Psoas muscle (tissue), 8 donors: ENCODE results near the gene SCNN1A. TPM values are rescaled to one million over a fixed set of nuclear protein-coding genes. Genes with fewer than 3 reads are reported as not detected.

Source experiments
- ATAC-seq, 4 donors: fragments of 200-7000 bp; cut with Tn5 transposase; one replicate each; pipeline ENCODE4 v1.9.1; 2020; ENCODE audit warnings: moderate library complexity in 3 of 4, mild to moderate bottlenecking in 2 of 4
- DNase-seq, 2 donors: peaks; one replicate each; pipeline ENCODE4 v3.0.0-alpha.2; 2020
- H3K27ac ChIP-seq: fragments of 200-600 bp; one replicate; pipeline ENCODE4 v1.8.0; 2022
- H3K27me3 ChIP-seq, 3 donors: fragments of 200-600 bp in 1 of 3; one replicate each; pipeline versions ENCODE4 v1.6.1 to v1.8.0; 2013 to 2022; ENCODE audit warnings: low read length in 2 of 3, mild to moderate bottlenecking in 2 of 3, moderate library complexity in 1 of 3; ENCODE audit not compliant: insufficient read depth in 3 of 3
- H3K36me3 ChIP-seq, 2 donors: fragments of 200-600 bp in 1 of 2; one replicate each; pipeline versions ENCODE4 v1.6.1 to v1.8.0; 2013 to 2022; ENCODE audit warnings: low read depth in 1 of 2, mild to moderate bottlenecking in 1 of 2, moderate library complexity in 1 of 2; ENCODE audit not compliant: insufficient read depth in 1 of 2
- H3K4me1 ChIP-seq: fragments of 200-600 bp; one replicate; pipeline ENCODE4 v1.8.0; 2022
- H3K4me3 ChIP-seq: fragments of 200-600 bp; one replicate; pipeline ENCODE4 v1.8.0; 2022; ENCODE audit warnings: mild to moderate bottlenecking
- H3K9me3 ChIP-seq: fragments of 200-600 bp; one replicate; pipeline ENCODE4 v1.8.0; 2022
- CTCF ChIP-seq: fragments of 200-600 bp; IDR thresholded peaks from one replicate; pipeline ENCODE4 v1.8.0; 2022; ENCODE audit warnings: antibody characterized with exemption
- WGBS, 3 donors: extraction: QIAGEN DNeasy Blood & Tissue Kit; methylation state at CpG; one replicate each; pipeline versions ENCODE4 v1.1.6 to v1.1.7; 2013; 5-methylcytosine and 5-hydroxymethylcytosine counted together
- intact Hi-C, 2 donors: fragments of 100-400 bp; cut with DNase I; formaldehyde crosslinking; loops; one replicate each; pipeline versions ENCODE4 v1.11.0 to v1.14.2; 2022
- polyA plus RNA-seq, 3 donors: library from polyadenylated mRNA; stranded (reverse); fragments of 200-250 nt; gene quantifications; one replicate each; pipeline ENCODE4 v1.2.3, GENCODE V29; 2013
- total RNA-seq, 4 donors: library from RNA; stranded (reverse); fragmentation: NEBNext Ultra II Directional in 2 of 4; extraction: Animal tissue kit (Norgen Biotek cat#: 25700) in 2 of 4; gene quantifications; one replicate each; pipeline versions ENCODE4 v1.2.1 to v1.2.4, GENCODE V29; 2021 to 2023
- donor health status: healthy with polysubstance abuse.
- donor health status: DM: no; HTN: no; CAD: no; lungs with moderate emphysema.
- donor health status: Bipolar disorder and iron deficiency.
- donor health status: healthy.
- donor health status: DM: yes; HTN: yes; CAD: no.
- donor health status: DM: no; HTN: no; CAD: no.
- donor health status: DM: no; HTN: no; CAD: no.
- donor health status: DM: yes; HTN: yes; CAD: no.

Gene SCNN1A
- total and polyA plus RNA-seq, 7 donors = 0.03 to 0.57 (median 0.39) TPM

DNA sequence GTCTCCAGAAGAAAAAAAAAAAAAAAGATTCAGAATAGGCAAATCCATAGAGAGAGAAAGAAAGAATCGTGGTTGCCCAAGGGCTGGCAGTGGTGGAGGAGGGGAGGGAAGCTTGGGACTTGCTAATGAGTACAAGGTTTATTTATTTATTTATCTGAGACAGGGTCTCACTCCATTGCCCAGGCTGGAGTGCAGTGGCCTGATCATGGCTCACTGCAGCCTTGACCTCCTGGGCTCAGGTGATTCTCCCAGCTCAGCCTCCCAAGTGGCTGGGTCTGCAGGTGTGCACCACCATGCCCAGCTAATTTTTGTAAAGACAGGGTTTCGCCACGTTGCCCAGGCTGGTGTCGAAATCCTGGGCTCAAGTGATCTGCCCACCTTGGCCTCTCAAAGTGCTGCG, 23.7 kb downstream of the SCNN1A start:
- 80 to 86% (median 85%) methylated on average over 5 of the region's 5 CpGs for WGBS, 3 donors
- ATAC-seq = no peak
- no peaks in the 10 kb centered on the region for H3K36me3 ChIP-seq
- no peak for TF ChIP-seq CTCF
- H3K27me3 ChIP-seq = no peaks in the 10 kb centered on the region
- H3K4me3 ChIP-seq = no peak overlapping the region
- H3K9me3 ChIP-seq = no peaks in the 10 kb centered on the region
- intact Hi-C loops = no loop called here
- DNase-seq = no peak
- no peak overlapping the region for H3K27ac ChIP-seq
- H3K4me1 ChIP-seq = peaks cover 1% of the 10 kb centered on the region

GRCh38 chr12:6347367-6348338, 27.7 kb downstream of the SCNN1A start:
- H3K4me1 ChIP-seq = peaks cover 12% of the 10 kb centered on the region
- no peak for TF ChIP-seq CTCF
- peak overlapping the region; percentile 30 for H3K4me3 ChIP-seq
- WGBS, 3 donors = 51 to 60% (median 52%) methylated on average over 18 to 19 of the region's 19 CpGs
- no peaks in the 10 kb centered on the region for H3K27me3 ChIP-seq
- H3K27ac ChIP-seq = no peak overlapping the region
- intact Hi-C loops = no loop called here
- no peaks in the 10 kb centered on the region for H3K36me3 ChIP-seq
- H3K9me3 ChIP-seq = no peaks in the 10 kb centered on the region
- peak; percentile 60 to 64 for DNase-seq
- peak in 3 of 4 donors; percentile 16 to 28 (median 22) for ATAC-seq

GRCh38 chr12:6346942-6347341, 28.4 kb downstream of the SCNN1A start:
- WGBS, 3 donors = 82 to 89% (median 84%) methylated on average over 8 of the region's 8 CpGs
- intact Hi-C loops = no loop called here

DNA sequence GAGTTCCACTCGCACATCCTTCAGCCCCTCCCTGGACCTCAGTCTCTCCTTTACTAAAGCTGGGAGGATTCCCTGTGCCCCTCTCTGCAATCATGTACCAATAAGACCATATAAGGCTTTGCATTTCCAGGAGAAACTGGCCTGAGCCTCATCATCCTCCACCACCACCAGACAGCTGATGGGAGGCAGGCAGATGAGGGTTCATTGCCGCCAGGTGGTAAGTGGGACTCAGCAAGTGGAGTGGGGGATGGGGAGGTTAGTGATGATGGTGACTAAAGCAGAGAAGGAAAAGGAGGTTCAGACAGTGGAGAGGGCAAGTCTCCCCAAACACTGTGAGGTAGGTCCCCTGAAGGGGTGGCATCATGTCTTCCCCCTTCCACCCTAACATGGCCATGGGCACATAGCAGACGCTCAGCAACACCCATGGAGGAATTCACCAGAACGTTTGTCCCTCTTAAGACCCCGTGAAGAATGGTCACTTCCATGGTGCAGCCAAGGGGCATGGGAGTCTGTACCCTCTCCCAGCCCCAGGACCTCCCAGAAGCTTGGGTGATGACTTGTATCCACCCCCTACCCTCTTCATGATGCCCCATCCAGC, 29.0 kb downstream of the SCNN1A start:
- intact Hi-C loops = no loop called here
- Histone ChIP-seq H3K4me3 (no peak overlapping the region), H3K27ac (no peak overlapping the region), H3K4me1 (peaks cover 18% of the 10 kb centered on the region), H3K9me3 (no peaks in the 10 kb centered on the region), H3K36me3 (no peaks in the 10 kb centered on the region), H3K27me3 (no peaks in the 10 kb centered on the region)
- ATAC-seq (no peak), DNase-seq (no peak)
- WGBS, 3 donors = 73 to 79% (median 75%) methylated on average over 5 of the region's 5 CpGs
- TF ChIP-seq CTCF = no peak

More at GRCh38 chr12:6346942-6347341, 28.4 kb downstream of the SCNN1A start:
- no peak overlapping the region for H3K27ac ChIP-seq
- H3K36me3 ChIP-seq = no peaks in the 10 kb centered on the region
- no peak for DNase-seq
- H3K27me3 ChIP-seq = no peaks in the 10 kb centered on the region
- H3K4me1 ChIP-seq = peaks cover 18% of the 10 kb centered on the region
- no peak for ATAC-seq
- no peaks in the 10 kb centered on the region for H3K9me3 ChIP-seq
- TF ChIP-seq CTCF = no peak
- no peak overlapping the region for H3K4me3 ChIP-seq
